Right atrium auricular region (tissue), 2 donors: ENCODE results near the gene CREB3L1. TPM values are rescaled to one million over a fixed set of nuclear protein-coding genes. Genes with fewer than 3 reads are reported as not detected.

ENCODE experiments used
- DNase-seq: peaks from one replicate; pipeline ENCODE4 v3.0.0-alpha.2; 2019; ENCODE audit warnings: low spot score
- H3K27ac ChIP-seq, 2 donors: fragments of 200-600 bp; sonication (generic); 1 replicate in 1 of 2; 2 replicates in 1 of 2; pipeline ENCODE4 v1.5.1; 2016 to 2019
- H3K27me3 ChIP-seq, 2 donors: fragments of 200-600 bp; sonication (generic); one replicate each; pipeline versions ENCODE4 v1.5.1 to v1.6.0; 2017 to 2019
- H3K36me3 ChIP-seq: fragments of 200-600 bp; sonication (generic); one replicate; pipeline ENCODE4 v1.5.1; 2016
- H3K4me1 ChIP-seq, 2 donors: fragments of 200-600 bp; sonication (generic); one replicate each; pipeline versions ENCODE4 v1.5.1 to v1.6.0; 2017 to 2019
- H3K4me3 ChIP-seq, 2 donors: fragments of 200-600 bp; sonication (generic); 1 replicate in 1 of 2; 2 replicates in 1 of 2; pipeline ENCODE4 v1.5.1; 2017 to 2019; ENCODE audit warnings: mild to moderate bottlenecking in 1 of 2, moderate library complexity in 1 of 2
- H3K9me3 ChIP-seq, 2 donors: fragments of 200-600 bp; sonication (generic); one replicate each; pipeline ENCODE4 v1.5.1; 2019
- total RNA-seq, 2 donors: library from RNA; depleted of rRNA; stranded (reverse); fragments of >200 nt; gene quantifications; one replicate each; pipeline ENCODE4 v1.1.0, GENCODE V29; 2016
- TF ChIP-seq, protein P1 (sequence below), 2 donors: fragments of 200-600 bp; sonication (generic); IDR thresholded peaks; one replicate each; pipeline ENCODE4 v1.5.1; 2019; ENCODE audit warnings: antibody characterized with exemption in 2 of 2

CREB3L1 gene
- total RNA-seq, 2 donors from 2014 or later: 5.4 to 15.1 TPM

- no peak overlapping the region for H3K27ac ChIP-seq
- H3K4me1 ChIP-seq: peaks cover 0 to 62% of the 10 kb centered on the region in 2 donors
Measured at GRCh38 chr11:46293066-46293465, 15.6 kb downstream of the CREB3L1 start.

DNA sequence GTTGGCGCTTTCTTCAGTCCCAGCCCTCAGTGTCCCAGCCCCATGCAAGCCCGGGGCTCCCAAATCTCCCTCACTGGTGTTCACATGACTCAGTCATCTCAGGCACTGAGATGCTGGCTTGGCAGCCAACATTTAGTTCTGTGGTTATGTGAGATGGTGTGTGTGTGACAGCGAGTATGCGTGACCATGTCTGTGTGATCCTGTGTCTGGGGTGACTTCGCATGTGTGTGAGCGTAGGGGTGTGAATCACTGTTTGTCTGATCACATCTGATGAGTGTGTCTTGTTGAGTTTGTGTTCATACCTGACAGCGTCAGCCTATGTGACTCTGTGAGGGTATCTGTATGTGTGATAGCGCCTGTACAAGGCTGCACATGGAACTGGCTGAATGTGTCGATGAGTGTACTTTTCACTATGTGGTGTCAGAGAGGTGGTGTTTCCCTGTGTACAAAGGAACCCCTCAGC, 16.2 kb downstream of the CREB3L1 start:
- Histone ChIP-seq H3K9me3 (no peaks in the 10 kb centered on the region), H3K27ac (no peak overlapping the region), H3K36me3 (no peaks in the 10 kb centered on the region), H3K27me3 (no peaks in the 10 kb centered on the region), H3K4me3 (no peak overlapping the region), H3K4me1 (peaks cover 0 to 62% of the 10 kb centered on the region in 2 donors)
- DNase-seq: no peak
- TF ChIP-seq, protein P1, sequence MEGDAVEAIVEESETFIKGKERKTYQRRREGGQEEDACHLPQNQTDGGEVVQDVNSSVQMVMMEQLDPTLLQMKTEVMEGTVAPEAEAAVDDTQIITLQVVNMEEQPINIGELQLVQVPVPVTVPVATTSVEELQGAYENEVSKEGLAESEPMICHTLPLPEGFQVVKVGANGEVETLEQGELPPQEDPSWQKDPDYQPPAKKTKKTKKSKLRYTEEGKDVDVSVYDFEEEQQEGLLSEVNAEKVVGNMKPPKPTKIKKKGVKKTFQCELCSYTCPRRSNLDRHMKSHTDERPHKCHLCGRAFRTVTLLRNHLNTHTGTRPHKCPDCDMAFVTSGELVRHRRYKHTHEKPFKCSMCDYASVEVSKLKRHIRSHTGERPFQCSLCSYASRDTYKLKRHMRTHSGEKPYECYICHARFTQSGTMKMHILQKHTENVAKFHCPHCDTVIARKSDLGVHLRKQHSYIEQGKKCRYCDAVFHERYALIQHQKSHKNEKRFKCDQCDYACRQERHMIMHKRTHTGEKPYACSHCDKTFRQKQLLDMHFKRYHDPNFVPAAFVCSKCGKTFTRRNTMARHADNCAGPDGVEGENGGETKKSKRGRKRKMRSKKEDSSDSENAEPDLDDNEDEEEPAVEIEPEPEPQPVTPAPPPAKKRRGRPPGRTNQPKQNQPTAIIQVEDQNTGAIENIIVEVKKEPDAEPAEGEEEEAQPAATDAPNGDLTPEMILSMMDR (IDR thresholded peaks at IDR 0.05): no peak

More at GRCh38 chr11:46293066-46293465, 15.6 kb downstream of the CREB3L1 start:
- Histone ChIP-seq H3K27me3 (no peaks in the 10 kb centered on the region), H3K36me3 (no peaks in the 10 kb centered on the region), H3K9me3 (no peaks in the 10 kb centered on the region), H3K4me3 (no peak overlapping the region)
- no peak for DNase-seq
- TF ChIP-seq, protein P1 (IDR thresholded peaks at IDR 0.05): no peak

GRCh38 chr11:46294365-46295309, 17.2 kb downstream of the CREB3L1 start:
- H3K27ac ChIP-seq: no peak overlapping the region
- no peaks in the 10 kb centered on the region for H3K27me3 ChIP-seq
- DNase-seq: no peak
- H3K9me3 ChIP-seq: no peaks in the 10 kb centered on the region
- H3K4me1 ChIP-seq: peaks cover 0 to 61% of the 10 kb centered on the region in 2 donors
- peak overlapping the region; percentile 52 to 65 for H3K4me3 ChIP-seq
- H3K36me3 ChIP-seq: no peaks in the 10 kb centered on the region
- TF ChIP-seq, protein P1 (IDR thresholded peaks at IDR 0.05): no peak

GRCh38 chr11:46295312-46296058, 18.0 kb downstream of the CREB3L1 start:
- Histone ChIP-seq H3K27ac (peak overlapping the region; percentile 13 to 48), H3K4me3 (peak overlapping the region; percentile 52 to 65), H3K9me3 (no peaks in the 10 kb centered on the region), H3K4me1 (peaks cover 0 to 53% of the 10 kb centered on the region in 2 donors), H3K36me3 (no peaks in the 10 kb centered on the region), H3K27me3 (no peaks in the 10 kb centered on the region)
- TF ChIP-seq, protein P1 (IDR thresholded peaks at IDR 0.05): peak in 1 of 2 donors; percentile 9
- DNase-seq: no peak

GRCh38 chr11:46296059-46296527, 18.6 kb downstream of the CREB3L1 start:
- peak overlapping the region; percentile 13 to 48 for H3K27ac ChIP-seq
- TF ChIP-seq, protein P1 (IDR thresholded peaks at IDR 0.05): no peak
- DNase-seq: no peak
- H3K27me3 ChIP-seq: no peaks in the 10 kb centered on the region
- H3K9me3 ChIP-seq: no peaks in the 10 kb centered on the region
- H3K36me3 ChIP-seq: no peaks in the 10 kb centered on the region
- peak overlapping the region; percentile 52 to 65 for H3K4me3 ChIP-seq
- peaks cover 0 to 47% of the 10 kb centered on the region in 2 donors for H3K4me1 ChIP-seq
